ENCODE data around the gene PCDHB11. TPM values are rescaled to one million over a fixed set of nuclear protein-coding genes. Genes with fewer than 3 reads are reported as not detected.
"Not testable (repeated sequence)": the region's sequence is repeated elsewhere in the genome, so short reads cannot be mapped to it uniquely, and the experiment has no call there.

Gene PCDHB11
- polyA plus RNA-seq, 4 donors = 0.27 to 0.65 TPM; not detected in 2

DNA sequence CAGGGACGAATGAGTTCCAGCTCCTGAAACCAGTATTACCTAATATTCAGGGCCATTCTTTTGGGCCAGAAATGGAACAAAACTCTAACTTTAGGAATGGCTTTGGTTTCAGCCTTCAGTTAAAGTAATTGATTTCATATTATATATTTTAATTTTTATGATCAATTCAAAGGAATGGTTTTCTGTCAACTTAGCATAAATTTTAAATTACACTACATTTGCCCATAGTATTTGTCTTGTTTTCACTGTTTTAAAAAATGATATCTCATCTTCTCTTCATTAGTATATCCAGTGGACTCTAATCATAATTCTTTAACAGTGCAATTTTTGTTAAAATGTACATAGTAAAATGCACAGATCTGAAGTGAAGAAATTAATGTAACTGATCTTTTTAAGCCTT is 19.1 kb upstream of the PCDHB11 start:
- FAIRE-seq = no peak
- 52 to 71% (median 59%) methylated on average over 1 of the region's 1 CpG for WGBS, 3 donors
- peaks cover 0 to 2% (median 0%) of the 10 kb centered on the region in 3 donors for H3K27me3 ChIP-seq (ENCODE audit: control insufficient read depth in 3 of 3, insufficient read depth in 3 of 3, low read length in 3 of 3)

DNA sequence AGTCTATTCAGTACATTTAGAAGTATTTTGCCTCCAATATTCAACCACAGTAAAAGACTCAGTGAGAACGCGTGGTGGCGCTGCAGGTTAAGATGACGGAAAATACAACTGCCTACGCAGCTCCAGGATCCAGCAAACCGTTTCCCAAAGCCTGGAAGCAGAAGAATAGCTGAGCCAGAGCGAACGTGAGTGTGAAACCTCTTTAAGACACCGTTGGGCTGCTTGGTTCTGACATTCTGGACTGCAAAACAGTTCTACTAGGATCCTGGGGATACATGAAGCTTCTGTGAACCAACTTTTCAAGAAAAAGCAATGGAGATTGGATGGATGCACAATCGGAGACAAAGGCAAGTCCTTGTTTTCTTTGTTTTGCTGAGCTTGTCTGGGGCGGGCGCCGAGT is 17.2 kb upstream of the PCDHB11 start, which contains the start of gene PCDHB16:
TSS of gene PCDHB16 (plus strand) at position 140 of the 400 bp plus-strand sequence. CDS start at position 313, 173 bp downstream.
- 15 to 31% (median 30%) methylated on average over 13 of the region's 13 CpGs for WGBS, 3 donors
- Histone ChIP-seq H3K36me3 (ENCODE audit: control insufficient read depth in 3 of 3, insufficient read depth in 2 of 3, low read depth in 1 of 3, low read length in 3 of 3) (no peaks in the 10 kb centered on the region), H3K27ac (ENCODE audit: low read depth in 1 of 3, low read length in 2 of 3) (no peak within 1 kb of the TSS), H3K4me3 (ENCODE audit: low read depth in 1 of 3, low read length in 3 of 3) (peak within 1 kb of the TSS in 1 of 3 donors; percentile 5), H3K4me1 (ENCODE audit: control insufficient read depth in 3 of 3, insufficient read depth in 2 of 3, low read depth in 1 of 3, low read length in 2 of 3) (no peaks in the 10 kb centered on the region), H3K27me3 (ENCODE audit: control insufficient read depth in 3 of 3, insufficient read depth in 3 of 3, low read length in 3 of 3) (peaks cover 0 to 2% (median 0%) of the 10 kb centered on the region in 3 donors), H3K9me3 (ENCODE audit: control insufficient read depth in 2 of 2, insufficient read depth in 1 of 2, low read depth in 1 of 2, low read length in 1 of 2) (peaks cover 0 to 40% of the 10 kb centered on the region in 2 donors)
- no peak for FAIRE-seq
- DNase-seq = no peak

More for the DNA sequence above, 19.1 kb upstream of the PCDHB11 start:
- no peaks in the 10 kb centered on the region for H3K36me3 ChIP-seq (ENCODE audit: control insufficient read depth in 3 of 3, insufficient read depth in 2 of 3, low read depth in 1 of 3, low read length in 3 of 3)
- no peak for DNase-seq
- no peak overlapping the region for H3K4me3 ChIP-seq (ENCODE audit: low read depth in 1 of 3, low read length in 3 of 3)
- H3K27ac ChIP-seq (ENCODE audit: low read depth in 1 of 3, low read length in 2 of 3) = no peak overlapping the region
- H3K9me3 ChIP-seq (ENCODE audit: control insufficient read depth in 2 of 2, insufficient read depth in 1 of 2, low read depth in 1 of 2, low read length in 1 of 2) = peaks cover 0 to 34% of the 10 kb centered on the region in 2 donors
- H3K4me1 ChIP-seq (ENCODE audit: control insufficient read depth in 3 of 3, insufficient read depth in 2 of 3, low read depth in 1 of 3, low read length in 2 of 3) = no peaks in the 10 kb centered on the region

DNA sequence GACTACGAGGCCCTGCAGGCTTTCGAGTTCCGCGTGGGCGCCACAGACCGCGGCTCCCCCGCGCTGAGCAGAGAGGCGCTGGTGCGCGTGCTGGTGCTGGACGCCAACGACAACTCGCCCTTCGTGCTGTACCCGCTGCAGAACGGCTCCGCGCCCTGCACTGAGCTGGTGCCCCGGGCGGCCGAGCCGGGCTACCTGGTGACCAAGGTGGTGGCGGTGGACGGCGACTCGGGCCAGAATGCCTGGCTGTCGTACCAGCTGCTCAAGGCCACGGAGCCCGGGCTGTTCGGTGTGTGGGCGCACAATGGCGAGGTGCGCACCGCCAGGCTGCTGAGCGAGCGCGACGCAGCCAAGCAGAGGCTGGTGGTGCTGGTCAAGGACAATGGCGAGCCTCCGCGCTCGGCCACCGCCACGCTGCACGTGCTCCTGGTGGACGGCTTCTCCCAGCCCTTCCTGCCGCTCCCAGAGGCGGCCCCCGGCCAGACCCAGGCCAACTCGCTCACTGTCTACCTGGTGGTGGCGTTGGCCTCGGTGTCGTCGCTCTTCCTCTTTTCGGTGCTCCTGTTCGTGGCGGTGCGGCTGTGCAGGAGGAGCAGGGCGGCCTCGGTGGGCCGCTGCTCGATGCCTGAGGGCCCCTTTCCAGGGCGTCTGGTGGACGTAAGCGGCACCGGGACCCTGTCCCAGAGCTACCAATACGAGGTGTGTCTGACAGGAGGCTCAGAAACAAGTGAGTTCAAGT is 15.1 kb upstream of the PCDHB11 start:
- not testable (repeated sequence) for H3K4me3 ChIP-seq (ENCODE audit: low read depth in 1 of 3, low read length in 3 of 3); H3K4me1 ChIP-seq (ENCODE audit: control insufficient read depth in 3 of 3, insufficient read depth in 2 of 3, low read depth in 1 of 3, low read length in 2 of 3); FAIRE-seq; H3K27ac ChIP-seq (ENCODE audit: low read depth in 1 of 3, low read length in 2 of 3); H3K36me3 ChIP-seq (ENCODE audit: control insufficient read depth in 3 of 3, insufficient read depth in 2 of 3, low read depth in 1 of 3, low read length in 3 of 3); DNase-seq; H3K27me3 ChIP-seq (ENCODE audit: control insufficient read depth in 3 of 3, insufficient read depth in 3 of 3, low read length in 3 of 3)
- WGBS, 3 donors = 42 to 55% (median 55%) methylated on average over 24 to 58 of the region's 69 CpGs
- peaks cover 0 to 38% of the 10 kb centered on the region in 2 donors for H3K9me3 ChIP-seq (ENCODE audit: control insufficient read depth in 2 of 2, insufficient read depth in 1 of 2, low read depth in 1 of 2, low read length in 1 of 2)

DNA sequence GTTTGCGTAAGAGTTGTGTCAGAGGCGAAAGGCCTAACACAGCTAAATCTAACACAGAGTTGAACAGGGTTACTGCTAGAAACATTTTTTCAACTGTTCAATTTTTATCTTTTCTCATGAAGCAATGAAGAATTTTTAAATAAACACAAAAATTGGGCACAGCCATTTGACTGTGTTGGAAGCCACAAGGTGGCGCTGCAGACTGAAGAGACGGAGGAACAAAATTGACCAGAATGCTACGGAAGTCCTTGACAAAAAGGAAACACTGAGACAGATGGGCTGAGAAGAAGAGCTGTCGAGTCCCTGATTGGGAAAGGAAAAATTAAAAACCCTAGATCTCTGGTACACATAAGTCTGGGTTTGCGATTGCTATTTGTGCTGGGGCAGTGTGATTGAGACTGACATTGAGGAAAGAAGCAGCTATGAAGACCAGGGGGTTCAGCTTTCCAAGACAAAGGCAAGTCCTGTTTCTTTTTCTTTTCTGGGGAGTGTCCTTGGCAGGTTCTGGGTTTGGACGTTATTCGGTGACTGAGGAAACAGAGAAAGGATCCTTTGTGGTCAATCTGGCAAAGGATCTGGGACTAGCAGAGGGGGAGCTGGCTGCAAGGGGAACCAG is 12.4 kb upstream of the PCDHB11 start, which contains the start of gene PCDHB9:
TSS of gene PCDHB9 (plus strand) at position 265 of the 616 bp plus-strand sequence. CDS start at position 423, 158 bp downstream.
- H3K9me3 ChIP-seq (ENCODE audit: control insufficient read depth in 2 of 2, insufficient read depth in 1 of 2, low read depth in 1 of 2, low read length in 1 of 2) = peaks cover 1 to 33% of the 10 kb centered on the region in 2 donors
- 19 to 37% (median 29%) methylated on average over 8 to 9 of the region's 9 CpGs for WGBS, 3 donors
- H3K27me3 ChIP-seq (ENCODE audit: control insufficient read depth in 3 of 3, insufficient read depth in 3 of 3, low read length in 3 of 3) = peaks cover 0 to 2% (median 0%) of the 10 kb centered on the region in 3 donors
- H3K36me3 ChIP-seq (ENCODE audit: control insufficient read depth in 3 of 3, insufficient read depth in 2 of 3, low read depth in 1 of 3, low read length in 3 of 3) = no peaks in the 10 kb centered on the region
- no peak within 1 kb of the TSS for H3K4me3 ChIP-seq (ENCODE audit: low read depth in 1 of 3, low read length in 3 of 3)
- H3K4me1 ChIP-seq (ENCODE audit: control insufficient read depth in 3 of 3, insufficient read depth in 2 of 3, low read depth in 1 of 3, low read length in 2 of 3) = no peaks in the 10 kb centered on the region
- no peak within 1 kb of the TSS for H3K27ac ChIP-seq (ENCODE audit: low read depth in 1 of 3, low read length in 2 of 3)
- DNase-seq (peak in 1 of 2 donors; percentile 0), FAIRE-seq (no peak)

DNA sequence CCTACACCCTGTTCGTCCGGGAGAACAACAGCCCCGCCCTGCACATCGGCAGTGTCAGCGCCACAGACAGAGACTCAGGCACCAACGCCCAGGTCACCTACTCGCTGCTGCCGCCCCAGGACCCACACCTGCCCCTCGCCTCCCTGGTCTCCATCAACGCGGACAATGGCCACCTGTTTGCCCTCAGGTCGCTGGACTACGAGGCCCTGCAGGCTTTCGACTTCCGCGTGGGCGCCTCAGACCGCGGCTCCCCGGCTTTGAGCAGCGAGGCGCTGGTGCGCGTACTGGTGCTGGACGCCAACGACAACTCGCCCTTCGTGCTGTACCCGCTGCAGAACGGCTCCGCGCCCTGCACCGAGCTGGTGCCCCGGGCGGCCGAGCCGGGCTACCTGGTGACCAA is 10.7 kb upstream of the PCDHB11 start:
- not testable (repeated sequence) for H3K27ac ChIP-seq (ENCODE audit: low read depth in 1 of 3, low read length in 2 of 3); FAIRE-seq; H3K27me3 ChIP-seq (ENCODE audit: control insufficient read depth in 3 of 3, insufficient read depth in 3 of 3, low read length in 3 of 3); DNase-seq; H3K4me1 ChIP-seq (ENCODE audit: control insufficient read depth in 3 of 3, insufficient read depth in 2 of 3, low read depth in 1 of 3, low read length in 2 of 3); H3K36me3 ChIP-seq (ENCODE audit: control insufficient read depth in 3 of 3, insufficient read depth in 2 of 3, low read depth in 1 of 3, low read length in 3 of 3); H3K4me3 ChIP-seq (ENCODE audit: low read depth in 1 of 3, low read length in 3 of 3)
- peaks cover 3 to 27% of the 10 kb centered on the region in 2 donors for H3K9me3 ChIP-seq (ENCODE audit: control insufficient read depth in 2 of 2, insufficient read depth in 1 of 2, low read depth in 1 of 2, low read length in 1 of 2)
- 42 to 65% (median 60%) methylated on average over 24 to 34 of the region's 37 CpGs for WGBS, 3 donors

DNA sequence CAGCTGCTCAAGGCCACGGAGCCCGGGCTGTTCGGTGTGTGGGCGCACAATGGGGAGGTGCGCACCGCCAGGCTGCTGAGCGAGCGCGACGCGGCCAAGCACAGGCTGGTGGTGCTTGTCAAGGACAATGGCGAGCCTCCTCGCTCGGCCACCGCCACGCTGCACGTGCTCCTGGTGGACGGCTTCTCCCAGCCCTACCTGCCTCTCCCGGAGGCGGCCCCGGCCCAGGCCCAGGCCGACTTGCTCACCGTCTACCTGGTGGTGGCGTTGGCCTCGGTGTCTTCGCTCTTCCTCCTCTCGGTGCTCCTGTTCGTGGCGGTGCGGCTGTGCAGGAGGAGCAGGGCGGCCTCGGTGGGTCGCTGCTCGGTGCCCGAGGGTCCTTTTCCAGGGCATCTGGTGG is 10.3 kb upstream of the PCDHB11 start:
- DNase-seq; H3K4me3 ChIP-seq (ENCODE audit: low read depth in 1 of 3, low read length in 3 of 3); H3K4me1 ChIP-seq (ENCODE audit: control insufficient read depth in 3 of 3, insufficient read depth in 2 of 3, low read depth in 1 of 3, low read length in 2 of 3); H3K27ac ChIP-seq (ENCODE audit: low read depth in 1 of 3, low read length in 2 of 3); H3K27me3 ChIP-seq (ENCODE audit: control insufficient read depth in 3 of 3, insufficient read depth in 3 of 3, low read length in 3 of 3); H3K36me3 ChIP-seq (ENCODE audit: control insufficient read depth in 3 of 3, insufficient read depth in 2 of 3, low read depth in 1 of 3, low read length in 3 of 3); FAIRE-seq: not testable (repeated sequence)
- peaks cover 3 to 26% of the 10 kb centered on the region in 2 donors for H3K9me3 ChIP-seq (ENCODE audit: control insufficient read depth in 2 of 2, insufficient read depth in 1 of 2, low read depth in 1 of 2, low read length in 1 of 2)
- WGBS, 3 donors = 36 to 56% (median 48%) methylated on average over 11 to 34 of the region's 35 CpGs

DNA sequence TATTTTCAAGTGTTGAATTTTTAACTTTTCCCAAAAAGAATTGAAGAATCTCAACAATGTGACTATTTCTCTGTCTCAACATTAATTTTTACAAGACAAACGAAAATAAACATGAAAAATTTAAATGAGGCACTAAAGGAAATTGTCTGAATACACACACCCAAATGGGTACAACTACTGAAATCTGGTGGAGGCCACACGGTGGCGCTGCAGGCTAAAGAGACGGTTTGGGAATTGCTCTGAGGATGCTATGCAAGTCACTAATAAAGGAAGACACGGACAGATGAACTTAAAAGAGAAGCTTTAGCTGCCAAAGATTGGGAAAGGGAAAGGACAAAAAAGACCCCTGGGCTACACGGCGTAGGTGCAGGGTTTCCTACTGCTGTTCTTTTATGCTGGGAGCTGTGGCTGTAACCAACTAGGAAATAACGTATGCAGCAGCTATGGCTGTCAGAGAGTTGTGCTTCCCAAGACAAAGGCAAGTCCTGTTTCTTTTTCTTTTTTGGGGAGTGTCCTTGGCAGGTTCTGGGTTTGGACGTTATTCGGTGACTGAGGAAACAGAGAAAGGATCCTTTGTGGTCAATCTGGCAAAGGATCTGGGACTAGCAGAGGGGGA is 7.2 kb upstream of the PCDHB11 start, which contains the start of gene PCDHB10:
TSS of gene PCDHB10 (plus strand) at position 244 of the 616 bp plus-strand sequence. CDS start at position 444, 200 bp downstream.
- DNase-seq (no peak), FAIRE-seq (no peak)

DNA sequence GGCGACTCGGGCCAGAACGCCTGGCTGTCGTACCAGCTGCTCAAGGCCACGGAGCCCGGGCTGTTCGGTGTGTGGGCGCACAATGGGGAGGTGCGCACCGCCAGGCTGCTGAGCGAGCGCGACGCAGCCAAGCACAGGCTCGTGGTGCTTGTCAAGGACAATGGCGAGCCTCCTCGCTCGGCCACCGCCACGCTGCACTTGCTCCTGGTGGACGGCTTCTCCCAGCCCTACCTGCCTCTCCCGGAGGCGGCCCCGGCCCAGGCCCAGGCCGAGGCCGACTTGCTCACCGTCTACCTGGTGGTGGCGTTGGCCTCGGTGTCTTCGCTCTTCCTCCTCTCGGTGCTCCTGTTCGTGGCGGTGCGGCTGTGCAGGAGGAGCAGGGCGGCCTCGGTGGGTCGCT is 5.1 kb upstream of the PCDHB11 start:
- 37 to 60% (median 60%) methylated on average over 19 to 25 of the region's 37 CpGs for WGBS, 3 donors
- not testable (repeated sequence) for H3K36me3 ChIP-seq (ENCODE audit: control insufficient read depth in 3 of 3, insufficient read depth in 2 of 3, low read depth in 1 of 3, low read length in 3 of 3); H3K27me3 ChIP-seq (ENCODE audit: control insufficient read depth in 3 of 3, insufficient read depth in 3 of 3, low read length in 3 of 3); H3K27ac ChIP-seq (ENCODE audit: low read depth in 1 of 3, low read length in 2 of 3); DNase-seq; H3K4me1 ChIP-seq (ENCODE audit: control insufficient read depth in 3 of 3, insufficient read depth in 2 of 3, low read depth in 1 of 3, low read length in 2 of 3); FAIRE-seq; H3K4me3 ChIP-seq (ENCODE audit: low read depth in 1 of 3, low read length in 3 of 3)
- H3K9me3 ChIP-seq (ENCODE audit: control insufficient read depth in 2 of 2, insufficient read depth in 1 of 2, low read depth in 1 of 2, low read length in 1 of 2) = peaks cover 3 to 18% of the 10 kb centered on the region in 2 donors

More for the DNA sequence above, 7.2 kb upstream of the PCDHB11 start, which contains the start of gene PCDHB10:
- Histone ChIP-seq H3K27me3 (ENCODE audit: control insufficient read depth in 3 of 3, insufficient read depth in 3 of 3, low read length in 3 of 3) (peaks cover 0 to 5% (median 0%) of the 10 kb centered on the region in 3 donors), H3K27ac (ENCODE audit: low read depth in 1 of 3, low read length in 2 of 3) (no peak within 1 kb of the TSS), H3K4me3 (ENCODE audit: low read depth in 1 of 3, low read length in 3 of 3) (no peak within 1 kb of the TSS), H3K9me3 (ENCODE audit: control insufficient read depth in 2 of 2, insufficient read depth in 1 of 2, low read depth in 1 of 2, low read length in 1 of 2) (peaks cover 3 to 19% of the 10 kb centered on the region in 2 donors), H3K4me1 (ENCODE audit: control insufficient read depth in 3 of 3, insufficient read depth in 2 of 3, low read depth in 1 of 3, low read length in 2 of 3) (no peaks in the 10 kb centered on the region), H3K36me3 (ENCODE audit: control insufficient read depth in 3 of 3, insufficient read depth in 2 of 3, low read depth in 1 of 3, low read length in 3 of 3) (no peaks in the 10 kb centered on the region)
- WGBS, 3 donors = 9 to 22% (median 19%) methylated on average over 10 of the region's 10 CpGs
